H1 (cell line): ENCODE results near the gene CD300LG. TPM values are rescaled to one million over a fixed set of nuclear protein-coding genes. Genes with fewer than 3 reads are reported as not detected.

Experiments used
- CEBPB ChIP-seq: IDR thresholded peaks from 2 replicates; pipeline ENCODE4 v1.6.1; 2012; ENCODE audit warnings: low read depth, low read length
- CHD2 ChIP-seq: IDR thresholded peaks from 2 replicates; pipeline ENCODE4 v1.6.1; 2012; ENCODE audit warnings: low read length, improper control_type of control experiment
- CTCF ChIP-seq, 3 experiments: IDR thresholded peaks; 1 replicate in 2 of 3; 2 replicates in 1 of 3; pipeline versions ENCODE4 v1.5.1 to v1.6.1; 2011; ENCODE audit warnings: low read length in 3 of 3, mild to moderate bottlenecking in 3 of 3, inconsistent platforms in 2 of 3, low read depth in 1 of 3, moderate library complexity in 1 of 3; ENCODE audit not compliant: insufficient read depth in 1 of 3; ENCODE audit errors: control extremely low read depth in 1 of 3
- E2F6 ChIP-seq: IDR thresholded peaks from 2 replicates; pipeline ENCODE4 v1.6.1; 2012; ENCODE audit warnings: inconsistent platforms
- GTF2F1 ChIP-seq: IDR thresholded peaks from 2 replicates; pipeline ENCODE4 v1.6.1; 2012; ENCODE audit warnings: low read depth, low read length, improper control_type of control experiment, borderline replicate concordance
- MAFK ChIP-seq: IDR thresholded peaks from 2 replicates; pipeline ENCODE4 v1.6.1; 2012; ENCODE audit warnings: low read depth, mild to moderate bottlenecking, improper control_type of control experiment, low read length
- POLR2AphosphoS5 ChIP-seq: IDR thresholded peaks from 2 replicates; pipeline ENCODE4 v1.6.1; 2011; ENCODE audit warnings: low read depth, low read length
- polyA plus RNA-seq, 7 experiments: library from polyadenylated mRNA; depleted of rRNA in 3 of 7; stranded (reverse) in 5 of 7; unstranded in 2 of 7; fragments of >200 nt in 5 of 7; fragments of 200-250 nt in 2 of 7; gene quantifications; 1 replicate in 5 of 7; 2 replicates in 1 of 7; 4 replicates in 1 of 7; pipeline versions ENCODE4 v1.2.1 to v1.2.3, GENCODE V29; 2011 to 2013; ENCODE audit warnings: missing spikeins in 2 of 7, mixed read lengths in 2 of 7
- total RNA-seq: library from RNA; stranded (reverse); fragmentation: NEBNext Ultra II Directional; extraction: Animal tissue kit (Norgen Biotek cat#: 25700); gene quantifications from 2 replicates; pipeline ENCODE4 v1.2.1, GENCODE V29; 2021
- TF ChIP-seq, protein P1 (sequence below): IDR thresholded peaks from 2 replicates; pipeline ENCODE4 v1.6.1; 2011; ENCODE audit warnings: low read depth, mild to moderate bottlenecking, low read length; ENCODE audit not compliant: insufficient read depth

The CD300LG gene
- total and polyA plus RNA-seq, 2 of the 8 experiments (the other 6 are each of a cell fraction or from before 2014, with no cell fraction given) = 0.06 TPM; not detected in 1

DNA sequence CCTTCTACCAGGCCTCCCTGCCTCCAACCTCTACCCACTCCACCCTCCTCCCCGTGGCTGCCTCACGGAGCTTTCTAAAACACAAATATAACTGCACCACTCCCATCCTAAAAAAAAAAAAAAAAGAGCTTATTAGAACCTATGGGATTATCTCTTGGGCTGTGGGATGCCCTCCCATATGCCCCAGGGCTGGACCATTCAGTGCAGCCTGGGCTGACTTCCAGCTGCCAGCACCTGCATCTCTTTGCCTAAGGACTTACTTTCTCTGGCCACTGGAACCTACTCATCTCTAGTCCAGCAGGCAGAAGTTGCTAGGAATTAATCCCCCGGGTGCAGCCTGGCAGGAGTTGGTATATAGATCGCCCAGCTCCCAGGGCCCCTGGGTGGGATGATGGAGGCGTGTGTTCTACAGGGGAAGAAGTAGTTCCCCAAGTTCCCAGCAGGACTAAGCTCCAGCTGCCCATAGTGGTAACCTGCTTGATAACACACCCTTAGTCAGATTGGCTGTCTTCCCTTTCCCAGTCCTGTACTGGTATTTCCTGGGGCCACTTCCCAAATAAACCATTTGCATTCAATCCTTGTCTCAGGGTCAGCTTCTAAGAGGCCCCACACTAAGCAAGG is 24.3 kb upstream of the CD300LG start (continued):
- TF ChIP-seq CTCF (IDR thresholded peaks at IDR 0.05; ENCODE audit: control extremely low read depth in 1 of 3, insufficient read depth in 1 of 3, low read depth in 1 of 3, low read length in 3 of 3) (no peak), GTF2F1 (no peak), POLR2AphosphoS5 (no peak), E2F6 (no peak), MAFK (no peak), CEBPB (no peak), CHD2 (no peak)
- TF ChIP-seq, protein P1, sequence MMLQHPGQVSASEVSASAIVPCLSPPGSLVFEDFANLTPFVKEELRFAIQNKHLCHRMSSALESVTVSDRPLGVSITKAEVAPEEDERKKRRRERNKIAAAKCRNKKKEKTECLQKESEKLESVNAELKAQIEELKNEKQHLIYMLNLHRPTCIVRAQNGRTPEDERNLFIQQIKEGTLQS = no peak
